ENCODE data around the gene BCAP31. TPM values are rescaled to one million over a fixed set of nuclear protein-coding genes. Genes with fewer than 3 reads are reported as not detected.
A peak's percentile ranks its signal among the peaks of the same experiment; 100 is the strongest.

Gene BCAP31
- total RNA-seq, 5 donors from 2014 or later (not counting 1 experiment from before 2014, with no cell fraction given): 90.1 to 124 (median 107) TPM

- no peaks in the 10 kb centered on the region for H3K9me3 ChIP-seq
- no peaks in the 10 kb centered on the region for H3K36me3 Mint-ChIP-seq
- H3K4me1 Mint-ChIP-seq: no peaks in the 10 kb centered on the region
- CTCF ChIA-PET: no interaction called here
- peak; percentile 27 to 48 (median 42) for ATAC-seq (replicated peaks in 1 of 4)
- H3K4me3 Mint-ChIP-seq: no peak overlapping the region
- no peak overlapping the region for H3K4me3 ChIP-seq (ENCODE audit: control insufficient read depth in 1 of 2, extremely low read depth in 1 of 2, low read length in 1 of 2)
- no peak overlapping the region for H3K27ac Mint-ChIP-seq
- POLR2A ChIA-PET: no interaction called here
- WGBS (ENCODE audit: insufficient coverage): 0% methylated on average over 28 of the region's 69 CpGs
- peaks cover 8 to 11% of the 10 kb centered on the region in 2 donors for H3K27me3 Mint-ChIP-seq
- H3K27ac ChIP-seq (ENCODE audit: low read length): no peak overlapping the region
- peak in 1 of 35 experiments; percentile 13 for DNase-seq
- H3K27me3 ChIP-seq (replicated peaks in 1 of 2; ENCODE audit: control insufficient read depth in 2 of 2, extremely low read depth in 1 of 2, insufficient read depth in 2 of 2, low read length in 1 of 2): peaks cover 3 to 37% of the 10 kb centered on the region in 2 experiments
- H3K36me3 ChIP-seq (ENCODE audit: control insufficient read depth in 2 of 2, extremely low read depth in 1 of 2, insufficient read depth in 1 of 2, low read length in 1 of 2): no peaks in the 10 kb centered on the region
- H3K9me3 Mint-ChIP-seq: no peaks in the 10 kb centered on the region
- peaks cover 0 to 4% of the 10 kb centered on the region in 2 experiments for H3K4me1 ChIP-seq (ENCODE audit: control insufficient read depth in 1 of 2, extremely low read depth in 1 of 2, insufficient read depth in 2 of 2, low read length in 2 of 2)
These were observed 36.1 kb downstream of the BCAP31 start for GRCh38 chrX:153688071-153688470.

GRCh38 chrX:153687121-153688039 is 36.8 kb downstream of the BCAP31 start, which contains the start of gene SLC6A8:
Gene SLC6A8 (plus strand): TSS chrX:153687926. CDS start chrX:153688575, 649 bp downstream.
- H3K4me1 Mint-ChIP-seq: no peaks in the 10 kb centered on the region
- WGBS (ENCODE audit: insufficient coverage): under 1% methylated on average over 27 of the region's 66 CpGs
- DNase-seq (peak in 6 of 35 experiments; percentile 11 to 42 (median 24)), ATAC-seq (replicated peaks in 1 of 4) (peak; percentile 42 to 59 (median 46))
- no peak within 1 kb of the TSS for H3K27ac ChIP-seq (ENCODE audit: low read length)
- no peaks in the 10 kb centered on the region for H3K9me3 ChIP-seq
- no peaks in the 10 kb centered on the region for H3K36me3 Mint-ChIP-seq
- ChIA-PET CTCF (interaction anchor here (0.7 to 1.4 kb wide), 2 partner anchors 22 to 238 kb away, joined by 6 to 8 read pairs; partner anchors contain the start of gene ARHGAP4 (in 1 of the 2)), POLR2A (interaction anchor here (0.7 kb wide), 2 partner anchors 238 to 655 kb away, joined by 5 to 8 read pairs; no protein-coding TSS in a partner anchor)
- peak within 1 kb of the TSS in 1 of 2 donors; percentile 6 for H3K4me3 ChIP-seq (ENCODE audit: control insufficient read depth in 1 of 2, extremely low read depth in 1 of 2, low read length in 1 of 2)
- peak within 1 kb of the TSS; percentile 76 to 79 (median 77) for H3K4me3 Mint-ChIP-seq
- no peaks in the 10 kb centered on the region for H3K36me3 ChIP-seq (ENCODE audit: control insufficient read depth in 2 of 2, extremely low read depth in 1 of 2, insufficient read depth in 1 of 2, low read length in 1 of 2)
- no peaks in the 10 kb centered on the region for H3K9me3 Mint-ChIP-seq
- H3K27me3 ChIP-seq (replicated peaks in 1 of 2; ENCODE audit: control insufficient read depth in 2 of 2, extremely low read depth in 1 of 2, insufficient read depth in 2 of 2, low read length in 1 of 2): peaks cover 3 to 37% of the 10 kb centered on the region in 2 experiments
- H3K27ac Mint-ChIP-seq: no peak within 1 kb of the TSS
- H3K4me1 ChIP-seq (ENCODE audit: control insufficient read depth in 1 of 2, extremely low read depth in 1 of 2, insufficient read depth in 2 of 2, low read length in 2 of 2): peaks cover 0 to 4% of the 10 kb centered on the region in 2 experiments
- H3K27me3 Mint-ChIP-seq: peaks cover 8 to 11% of the 10 kb centered on the region in 2 donors

DNA sequence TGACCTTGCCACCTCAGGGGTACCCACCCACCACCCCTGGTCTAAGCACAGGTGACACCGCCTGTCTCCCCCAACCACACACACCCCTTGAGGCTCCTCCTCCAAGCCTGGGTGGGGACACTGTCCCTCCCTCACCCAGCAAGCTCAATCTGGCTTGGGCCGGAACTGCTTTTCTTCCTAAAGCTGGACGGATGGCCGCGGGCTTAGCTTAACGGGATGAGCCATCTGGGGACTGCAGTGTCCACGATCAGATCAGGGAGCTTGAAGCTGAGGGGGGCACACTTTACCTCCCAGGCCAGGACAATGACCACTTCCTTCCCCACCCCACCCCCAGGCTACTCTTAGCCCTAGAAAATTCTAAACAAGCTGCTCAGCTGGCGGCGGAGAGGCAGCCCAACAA is 37.5 kb downstream of the BCAP31 start:
- no peaks in the 10 kb centered on the region for H3K9me3 ChIP-seq
- DNase-seq (no peak), ATAC-seq (replicated peaks in 1 of 4) (no peak)
- Mint-ChIP-seq H3K27me3 (peaks cover 8 to 11% of the 10 kb centered on the region in 2 donors), H3K27ac (no peak overlapping the region), H3K36me3 (no peaks in the 10 kb centered on the region), H3K9me3 (no peaks in the 10 kb centered on the region), H3K4me1 (no peaks in the 10 kb centered on the region), H3K4me3 (peak overlapping the region; percentile 36 to 79 (median 43))
- WGBS (ENCODE audit: insufficient coverage): no CpG with 5 or more reads among the region's 9 CpGs
- H3K27me3 ChIP-seq (replicated peaks in 1 of 2; ENCODE audit: control insufficient read depth in 2 of 2, extremely low read depth in 1 of 2, insufficient read depth in 2 of 2, low read length in 1 of 2): peaks cover 3 to 37% of the 10 kb centered on the region in 2 experiments
- peaks cover 0 to 4% of the 10 kb centered on the region in 2 experiments for H3K4me1 ChIP-seq (ENCODE audit: control insufficient read depth in 1 of 2, extremely low read depth in 1 of 2, insufficient read depth in 2 of 2, low read length in 2 of 2)
- ChIA-PET POLR2A (interaction anchor here (0.7 kb wide), 2 partner anchors 238 to 655 kb away, joined by 5 to 8 read pairs; no protein-coding TSS in a partner anchor), CTCF (interaction anchor here (0.7 to 1.4 kb wide), 2 partner anchors 21 to 239 kb away, joined by 6 to 8 read pairs; partner anchors contain the start of gene ARHGAP4 (in 1 of the 2))
- no peak overlapping the region for H3K27ac ChIP-seq (ENCODE audit: low read length)
- H3K4me3 ChIP-seq (ENCODE audit: control insufficient read depth in 1 of 2, extremely low read depth in 1 of 2, low read length in 1 of 2): no peak overlapping the region
- no peaks in the 10 kb centered on the region for H3K36me3 ChIP-seq (ENCODE audit: control insufficient read depth in 2 of 2, extremely low read depth in 1 of 2, insufficient read depth in 1 of 2, low read length in 1 of 2)

DNA sequence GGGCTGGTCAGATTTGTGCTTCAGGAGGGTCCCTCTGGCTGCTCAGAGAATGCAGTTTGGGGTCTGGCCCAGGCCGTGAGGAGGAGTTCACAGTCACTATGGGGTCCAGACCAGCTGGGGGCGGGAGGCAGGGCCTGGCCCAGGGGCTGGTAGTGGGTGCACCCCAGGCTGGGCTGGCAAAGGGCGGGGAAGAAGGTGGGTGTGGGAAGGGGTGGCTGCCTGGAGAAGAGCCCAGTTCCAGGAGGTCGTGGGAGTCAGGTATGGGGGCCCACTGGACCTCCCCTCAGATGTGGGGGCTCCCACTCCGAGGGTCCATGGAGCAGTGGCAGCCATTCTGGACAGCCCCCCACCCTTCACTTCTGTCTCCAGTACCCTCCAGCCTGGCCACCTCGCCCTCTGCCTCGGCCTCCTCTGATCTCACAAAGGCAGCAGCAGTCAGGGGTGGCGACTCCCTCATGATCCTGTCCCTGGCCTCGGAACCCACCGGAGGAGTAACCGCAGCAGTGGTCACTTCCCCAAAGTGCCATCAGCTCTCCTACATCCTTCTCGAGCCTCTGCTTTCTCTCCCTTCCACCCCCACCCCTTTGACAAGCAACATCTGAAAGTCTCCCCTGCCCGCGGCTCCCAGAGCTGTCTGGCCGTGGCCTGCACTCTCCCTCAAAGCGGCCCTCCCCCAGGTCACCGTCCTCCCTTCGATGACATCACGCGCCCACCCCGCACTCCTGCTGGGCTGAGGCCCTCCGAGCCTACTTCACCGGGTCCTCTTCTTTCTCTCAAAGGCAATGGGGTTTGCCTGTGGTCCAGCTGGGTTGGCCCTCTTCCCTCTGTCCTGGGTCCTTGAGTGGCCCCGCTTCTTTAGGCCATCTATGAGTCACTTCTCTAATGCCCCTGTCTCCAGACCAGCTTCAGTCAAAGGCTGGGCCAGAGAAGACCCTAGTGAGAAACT is 38.2 kb downstream of the BCAP31 start:
- peaks cover 3 to 37% of the 10 kb centered on the region in 2 experiments for H3K27me3 ChIP-seq (replicated peaks in 1 of 2; ENCODE audit: control insufficient read depth in 2 of 2, extremely low read depth in 1 of 2, insufficient read depth in 2 of 2, low read length in 1 of 2)
- no peak overlapping the region for H3K4me3 ChIP-seq (ENCODE audit: control insufficient read depth in 1 of 2, extremely low read depth in 1 of 2, low read length in 1 of 2)
- H3K4me1 ChIP-seq (ENCODE audit: control insufficient read depth in 1 of 2, extremely low read depth in 1 of 2, insufficient read depth in 2 of 2, low read length in 2 of 2): peaks cover 0 to 4% of the 10 kb centered on the region in 2 experiments
- H3K9me3 ChIP-seq: no peaks in the 10 kb centered on the region
- DNase-seq: no peak
- Mint-ChIP-seq H3K4me1 (no peaks in the 10 kb centered on the region), H3K9me3 (no peaks in the 10 kb centered on the region), H3K4me3 (peak overlapping the region in 2 of 3 donors; percentile 43 to 79), H3K27ac (no peak overlapping the region), H3K27me3 (peaks cover 8 to 11% of the 10 kb centered on the region in 2 donors), H3K36me3 (no peaks in the 10 kb centered on the region)
- CTCF ChIA-PET: interaction anchor here in 1 of 2 donors (1.4 kb wide), 1 partner anchor 20 kb away, joined by 6 read pairs; no protein-coding TSS in a partner anchor
- no peak overlapping the region for H3K27ac ChIP-seq (ENCODE audit: low read length)
- 64% methylated on average over 5 of the region's 24 CpGs for WGBS (ENCODE audit: insufficient coverage)
- ATAC-seq (replicated peaks in 1 of 4): no peak
- H3K36me3 ChIP-seq (ENCODE audit: control insufficient read depth in 2 of 2, extremely low read depth in 1 of 2, insufficient read depth in 1 of 2, low read length in 1 of 2): no peaks in the 10 kb centered on the region
- POLR2A ChIA-PET: no interaction called here

DNA sequence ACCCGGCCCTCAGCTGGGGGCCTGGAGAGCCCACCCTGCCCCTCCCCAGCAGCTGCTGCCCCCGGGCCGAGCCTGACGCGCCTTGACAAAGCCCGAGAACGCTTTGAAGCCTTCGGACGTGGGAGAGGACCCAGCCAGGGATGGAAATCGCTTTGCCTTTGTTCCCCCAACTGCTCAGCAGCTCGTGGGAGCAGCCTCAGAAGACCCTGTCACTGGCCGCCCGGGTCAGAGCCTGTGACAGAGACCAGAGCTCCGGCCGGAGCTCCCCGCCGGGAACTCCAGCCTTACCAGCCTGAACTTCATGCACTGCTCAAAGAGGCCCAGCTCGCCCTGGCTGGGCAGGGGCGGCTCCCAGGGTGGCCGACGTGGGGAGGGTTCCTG is 39.0 kb downstream of the BCAP31 start:
- no peaks in the 10 kb centered on the region for H3K9me3 ChIP-seq
- ATAC-seq (replicated peaks in 1 of 4) (no peak), DNase-seq (no peak)
- CTCF ChIA-PET: interaction anchor here (0.6 kb wide), 3 partner anchors 14 to 120 kb away, joined by 3 to 4 read pairs (median 3); no protein-coding TSS in a partner anchor
- WGBS (ENCODE audit: insufficient coverage): 55% methylated on average over 5 of the region's 21 CpGs
- Mint-ChIP-seq H3K4me1 (no peaks in the 10 kb centered on the region), H3K9me3 (no peaks in the 10 kb centered on the region), H3K27me3 (peaks cover 6 to 11% of the 10 kb centered on the region in 2 donors), H3K27ac (no peak overlapping the region), H3K4me3 (no peak overlapping the region), H3K36me3 (no peaks in the 10 kb centered on the region)
- H3K4me3 ChIP-seq (ENCODE audit: control insufficient read depth in 1 of 2, extremely low read depth in 1 of 2, low read length in 1 of 2): no peak overlapping the region
- no peaks in the 10 kb centered on the region for H3K36me3 ChIP-seq (ENCODE audit: control insufficient read depth in 2 of 2, extremely low read depth in 1 of 2, insufficient read depth in 1 of 2, low read length in 1 of 2)
- peaks cover 0 to 4% of the 10 kb centered on the region in 2 experiments for H3K4me1 ChIP-seq (ENCODE audit: control insufficient read depth in 1 of 2, extremely low read depth in 1 of 2, insufficient read depth in 2 of 2, low read length in 2 of 2)
- H3K27me3 ChIP-seq (replicated peaks in 1 of 2; ENCODE audit: control insufficient read depth in 2 of 2, extremely low read depth in 1 of 2, insufficient read depth in 2 of 2, low read length in 1 of 2): peaks cover 3 to 32% of the 10 kb centered on the region in 2 experiments
- POLR2A ChIA-PET: no interaction called here
- no peak overlapping the region for H3K27ac ChIP-seq (ENCODE audit: low read length)
